NCI-H1048 (cell line): ENCODE data around the gene RAP1GAP.
A peak's percentile ranks its signal among the peaks of the same experiment; 100 is the strongest.

Experiments used
- DNase-seq: peaks from one replicate; lab custom pipeline; 2025; lab: John Stamatoyannopoulos, UW

The RAP1GAP gene

GRCh38 chr1:21610027-21610426 lies 59.1 kb downstream of the RAP1GAP start:
- no peak for DNase-seq

- DNase-seq: no peak
Measured at GRCh38 chr1:21608798-21609197, 60.4 kb downstream of the RAP1GAP start.

- peak; percentile 89 for DNase-seq
Measured at GRCh38 chr1:21607549-21608529, 61.3 kb downstream of the RAP1GAP start.

GRCh38 chr1:21605964-21606705 lies 63.0 kb downstream of the RAP1GAP start:
- DNase-seq: no peak

GRCh38 chr1:21605012-21605715 lies 64.0 kb downstream of the RAP1GAP start:
- DNase-seq: no peak

GRCh38 chr1:21604208-21604957 lies 64.8 kb downstream of the RAP1GAP start:
- no peak for DNase-seq

- DNase-seq: no peak
Measured at GRCh38 chr1:21603177-21604138, 65.7 kb downstream of the RAP1GAP start.

- DNase-seq: no peak
Measured at GRCh38 chr1:21601278-21602048, 67.7 kb downstream of the RAP1GAP start.

- no peak for DNase-seq
Measured at GRCh38 chr1:21599402-21599801, 69.8 kb downstream of the RAP1GAP start.

GRCh38 chr1:21598904-21599303 lies 70.3 kb downstream of the RAP1GAP start:
- DNase-seq: no peak

- DNase-seq: no peak
Measured at GRCh38 chr1:21598417-21598816, 70.7 kb downstream of the RAP1GAP start.

GRCh38 chr1:21597753-21598152 lies 71.4 kb downstream of the RAP1GAP start:
- DNase-seq: no peak

GRCh38 chr1:21596628-21597027 lies 72.5 kb downstream of the RAP1GAP start:
- no peak for DNase-seq

- DNase-seq: no peak
Measured at GRCh38 chr1:21596174-21596573, 73.0 kb downstream of the RAP1GAP start.

GRCh38 chr1:21594935-21595897 lies 73.9 kb downstream of the RAP1GAP start:
- DNase-seq: no peak

- no peak for DNase-seq
Measured at GRCh38 chr1:21594501-21594900, 74.7 kb downstream of the RAP1GAP start.

- no peak for DNase-seq
Measured at GRCh38 chr1:21593231-21593630, 75.9 kb downstream of the RAP1GAP start.

GRCh38 chr1:21592086-21592865 lies 76.9 kb downstream of the RAP1GAP start:
- DNase-seq: no peak
